AG20443 (cell line): ENCODE measurements around the gene ABHD2.
A peak's percentile ranks its signal among the peaks of the same experiment; 100 is the strongest.

Experiments used
- DNase-seq: peaks from one replicate; pipeline ENCODE4 v3.0.0; 2012; ENCODE audit warnings: low spot score, mixed read lengths

ABHD2 gene

DNA sequence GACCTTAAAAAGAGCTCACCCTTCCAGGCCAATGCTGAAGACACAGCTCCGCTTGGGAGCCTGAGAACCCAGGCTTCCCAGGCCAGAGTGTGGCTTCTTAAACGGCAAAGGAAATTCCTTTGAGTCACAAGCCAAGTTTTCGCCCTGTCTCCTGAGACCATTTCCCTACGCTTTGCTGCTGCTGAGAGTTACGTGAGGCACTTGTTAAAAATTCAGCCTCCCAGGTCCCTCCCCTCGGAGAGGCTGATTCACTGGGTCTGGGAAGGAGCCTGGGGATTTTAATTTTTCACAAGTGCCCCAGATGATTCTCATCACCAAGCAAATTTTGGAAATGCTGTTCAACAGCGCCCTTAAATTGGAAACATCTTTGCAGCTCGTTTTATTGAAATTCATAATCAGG lies 107.6 kb downstream of the ABHD2 start:
- DNase-seq = peak; percentile 80

GRCh38 chr15:89196241-89196640 lies 108.0 kb downstream of the ABHD2 start:
- DNase-seq = no peak

DNA sequence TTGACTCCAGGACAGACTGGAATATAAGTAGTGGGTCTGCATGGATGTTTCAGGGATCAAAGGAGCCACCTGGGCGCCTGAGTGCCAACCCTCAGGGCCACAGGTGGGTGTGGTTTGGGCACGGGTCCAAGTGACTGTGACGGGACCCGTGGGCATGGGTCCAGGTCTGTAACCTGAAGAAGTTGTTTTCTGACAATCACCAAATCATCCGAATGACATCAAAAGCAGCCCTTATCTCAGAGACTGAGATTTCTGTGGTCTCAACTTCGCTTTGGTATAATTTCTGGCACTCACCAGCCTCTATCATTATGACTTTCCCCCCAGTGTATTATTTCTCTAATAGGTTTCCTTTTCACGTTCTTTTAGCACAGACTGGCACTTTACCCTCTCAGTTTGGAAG lies 108.7 kb downstream of the ABHD2 start:
- no peak for DNase-seq

GRCh38 chr15:89197503-89197971 lies 109.3 kb downstream of the ABHD2 start:
- peak; percentile 27 for DNase-seq

DNA sequence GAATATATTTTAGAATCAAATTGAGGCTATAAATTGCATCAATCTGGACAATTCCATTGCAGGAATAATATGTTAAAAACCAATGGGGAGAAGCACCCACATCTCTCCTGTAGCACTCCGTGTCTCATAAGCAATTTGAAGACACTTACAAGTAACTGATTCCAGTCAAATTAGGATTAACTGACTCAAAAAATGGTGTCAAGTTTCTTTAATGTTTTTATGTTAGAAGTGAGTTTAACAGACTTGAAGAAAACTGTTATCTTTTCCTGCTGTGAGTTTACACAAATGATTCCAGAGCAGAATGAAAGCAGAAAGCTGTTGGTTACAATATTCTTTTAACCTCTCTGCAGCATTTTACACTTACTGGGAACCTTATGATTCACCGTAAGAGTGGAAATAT lies 109.9 kb downstream of the ABHD2 start:
- DNase-seq = no peak

DNA sequence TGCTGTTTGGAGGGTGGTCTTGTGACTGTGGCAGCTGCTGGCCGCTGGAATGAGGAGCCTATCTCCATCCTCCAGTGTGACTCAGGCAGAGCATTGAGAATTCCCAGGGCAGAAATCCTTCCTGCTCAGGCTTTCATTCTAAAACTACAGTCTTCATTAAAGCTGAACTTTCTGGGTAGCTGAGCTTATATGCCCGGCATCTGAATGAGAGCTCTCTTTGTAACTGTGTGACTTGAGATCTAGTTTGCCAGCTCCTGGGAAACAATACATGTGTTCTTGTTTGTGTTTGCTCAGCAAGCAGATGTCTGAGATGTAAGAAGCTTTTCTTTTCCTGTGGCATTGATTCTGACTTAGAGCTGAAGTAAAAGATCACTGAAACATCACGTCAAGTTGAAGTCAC lies 110.7 kb downstream of the ABHD2 start:
- DNase-seq = no peak

DNA sequence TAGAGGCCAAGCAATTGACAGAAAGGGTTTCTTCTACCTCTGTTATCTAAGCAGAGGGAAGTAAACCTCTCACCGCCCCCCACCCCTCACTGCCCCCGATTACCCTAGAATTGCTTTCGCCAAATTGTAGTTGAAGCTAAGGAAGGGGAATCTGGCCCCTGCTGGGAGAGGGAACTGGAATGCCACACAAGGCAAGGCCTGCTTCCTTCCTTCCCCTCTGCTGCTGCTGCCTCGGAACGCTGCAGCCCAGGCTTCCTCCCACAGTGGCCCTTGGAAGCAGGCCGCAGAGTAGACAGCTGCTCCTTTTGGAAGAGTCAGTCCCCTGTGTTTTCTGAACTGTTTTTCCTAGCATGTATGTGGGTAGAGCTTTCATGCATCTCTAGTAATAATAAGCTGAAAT lies 111.5 kb downstream of the ABHD2 start:
- no peak for DNase-seq

- DNase-seq = no peak
Measured at GRCh38 chr15:89200182-89200581, 111.9 kb downstream of the ABHD2 start.

DNA sequence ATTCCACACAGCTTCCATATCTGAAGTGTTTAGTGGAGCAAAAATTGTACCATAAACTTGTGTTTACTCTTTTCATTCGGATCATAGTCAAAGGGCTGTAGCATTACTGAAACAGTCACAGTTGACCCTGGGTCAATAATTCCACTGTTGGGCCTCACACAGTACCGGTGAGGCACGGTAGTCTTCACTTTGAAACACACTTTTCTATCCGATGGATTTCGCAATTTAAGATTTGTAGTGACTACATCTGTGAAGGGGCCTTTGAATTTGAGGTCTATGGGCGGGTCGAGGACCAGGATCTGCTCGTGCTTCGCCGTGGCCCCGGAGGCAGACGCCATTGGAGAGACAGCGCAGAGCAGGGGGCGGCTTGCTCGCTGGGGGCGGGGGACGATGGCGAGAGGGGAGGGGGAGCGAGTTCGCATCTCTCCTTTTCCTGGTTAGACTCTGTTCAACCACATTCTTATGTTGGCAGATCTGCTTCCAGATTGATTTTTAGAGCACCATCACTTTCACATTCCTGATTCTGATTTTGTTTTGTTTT lies 113.3 kb downstream of the ABHD2 start:
- no peak for DNase-seq

DNA sequence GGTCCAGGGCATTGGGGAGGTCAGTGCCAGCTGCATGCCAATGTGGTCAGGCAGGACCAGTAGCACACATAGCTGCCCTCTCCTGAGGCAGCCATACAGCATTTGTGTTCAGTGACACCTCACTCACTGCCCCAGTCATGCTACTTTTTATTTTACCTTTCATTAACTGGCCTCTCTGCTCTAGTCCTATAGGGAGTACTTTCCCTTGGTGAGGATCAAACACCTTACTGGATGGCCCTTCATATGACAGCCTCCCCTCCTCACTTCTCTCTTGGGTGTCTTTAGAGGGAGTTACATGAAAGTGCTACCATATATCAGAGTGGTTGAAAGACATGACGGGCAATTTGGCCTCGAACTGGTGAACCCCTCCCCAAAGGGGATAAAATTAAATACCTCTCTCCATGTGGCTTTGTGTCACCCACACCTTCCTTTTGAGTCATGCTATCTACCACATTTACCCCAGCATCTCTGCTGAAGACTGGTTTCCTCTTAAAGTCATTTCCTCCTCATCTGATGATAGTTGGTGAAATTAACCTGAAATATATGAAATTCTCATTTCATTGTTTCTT lies 115.5 kb downstream of the ABHD2 start:
- DNase-seq = no peak

DNA sequence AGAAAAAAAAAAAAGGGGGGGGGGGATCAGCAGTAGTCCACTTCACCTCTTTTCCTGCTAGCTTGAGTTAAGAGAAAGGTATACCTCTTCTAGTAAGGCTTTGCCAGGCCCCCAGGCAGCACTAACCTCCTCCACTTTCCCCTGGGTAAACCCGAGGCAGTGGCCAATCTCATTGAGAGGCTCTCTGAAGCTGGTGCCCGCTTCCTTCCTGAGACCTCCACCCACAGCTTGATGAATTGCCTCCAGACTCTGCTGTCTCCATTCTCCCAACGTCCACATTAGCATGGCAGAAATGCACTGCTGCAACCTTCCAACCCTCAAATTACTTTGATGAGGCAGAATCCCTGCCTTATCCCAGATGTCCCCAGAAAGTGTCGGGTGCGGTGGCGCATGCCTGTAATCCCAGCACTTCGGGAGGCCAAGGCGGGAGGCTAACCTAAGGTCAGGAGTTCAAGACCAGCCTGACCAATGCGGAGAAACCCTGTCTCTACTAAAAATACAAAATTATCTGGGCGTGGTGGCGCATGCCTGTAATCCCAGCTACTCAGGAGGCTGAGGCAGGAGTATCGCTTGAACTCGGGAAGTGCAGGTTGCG lies 117.8 kb downstream of the ABHD2 start:
- DNase-seq = no peak

- DNase-seq = peak; percentile 93
Measured at GRCh38 chr15:89206908-89207331, 118.7 kb downstream of the ABHD2 start.

- DNase-seq = no peak
Measured at GRCh38 chr15:89208256-89208655, 120.0 kb downstream of the ABHD2 start.

DNA sequence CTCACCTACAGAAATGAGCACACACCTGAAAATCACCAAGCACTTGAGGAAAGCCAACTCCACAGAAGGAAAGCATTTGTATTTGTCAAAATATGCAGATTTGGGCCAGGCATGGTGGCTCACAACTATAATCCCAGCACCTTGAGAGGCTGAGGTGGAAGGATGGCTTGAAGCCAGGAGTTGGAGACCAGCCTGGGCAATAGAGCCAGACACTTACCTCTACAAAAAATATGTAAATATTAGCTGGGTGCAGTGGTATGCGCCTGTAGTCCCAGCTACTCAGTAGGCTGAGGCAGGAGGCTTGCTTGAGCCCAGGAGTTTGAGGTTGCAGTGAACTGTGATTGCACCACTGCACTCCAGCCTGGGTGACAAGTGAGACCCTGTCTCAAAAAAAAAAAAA lies 120.8 kb downstream of the ABHD2 start:
- DNase-seq = no peak

DNA sequence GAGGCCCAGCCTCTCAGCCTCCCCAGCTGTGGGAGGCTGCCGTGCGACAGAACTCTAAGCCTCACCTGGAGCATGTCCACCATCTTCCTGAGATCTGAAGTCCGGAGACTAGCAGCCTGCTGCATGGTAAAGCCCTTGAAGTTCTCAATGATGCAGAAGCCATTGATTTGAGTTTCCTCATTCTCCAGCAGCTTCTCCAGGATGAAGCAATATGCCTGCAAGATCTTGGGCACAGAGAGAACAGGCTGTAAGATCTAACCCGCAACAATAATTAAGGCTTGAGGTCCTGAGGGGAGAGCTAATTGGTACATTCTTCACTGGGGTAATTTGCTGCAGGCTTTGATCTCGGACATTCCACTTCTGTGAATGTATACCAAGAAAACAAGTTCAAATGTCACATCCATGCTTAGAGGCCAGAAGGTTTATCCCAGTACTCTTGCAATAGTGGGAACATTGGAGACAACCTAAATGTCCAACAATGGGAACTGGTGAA lies 123.5 kb downstream of the ABHD2 start:
- no peak for DNase-seq

DNA sequence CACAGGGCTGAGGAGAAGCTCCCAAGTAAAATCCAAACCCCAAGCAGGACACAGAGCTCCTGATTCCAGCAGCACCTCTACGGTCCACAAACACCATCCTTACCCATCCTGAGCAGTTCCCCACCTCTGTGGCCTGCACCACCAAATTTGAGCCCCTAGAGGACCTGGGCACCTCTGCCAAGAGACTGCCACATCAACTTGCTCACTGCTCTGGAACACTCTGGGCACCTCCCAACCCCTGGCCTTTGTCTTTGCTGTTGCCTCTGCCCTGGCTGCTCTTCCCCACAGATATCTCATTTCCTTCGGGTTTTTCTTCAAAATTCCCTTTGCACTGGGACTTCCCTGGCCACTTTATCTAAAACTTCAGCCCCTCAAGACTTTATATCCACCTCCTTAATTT lies 127.4 kb downstream of the ABHD2 start:
- DNase-seq = no peak

GRCh38 chr15:89217031-89217430 lies 128.8 kb downstream of the ABHD2 start:
- DNase-seq = no peak

DNA sequence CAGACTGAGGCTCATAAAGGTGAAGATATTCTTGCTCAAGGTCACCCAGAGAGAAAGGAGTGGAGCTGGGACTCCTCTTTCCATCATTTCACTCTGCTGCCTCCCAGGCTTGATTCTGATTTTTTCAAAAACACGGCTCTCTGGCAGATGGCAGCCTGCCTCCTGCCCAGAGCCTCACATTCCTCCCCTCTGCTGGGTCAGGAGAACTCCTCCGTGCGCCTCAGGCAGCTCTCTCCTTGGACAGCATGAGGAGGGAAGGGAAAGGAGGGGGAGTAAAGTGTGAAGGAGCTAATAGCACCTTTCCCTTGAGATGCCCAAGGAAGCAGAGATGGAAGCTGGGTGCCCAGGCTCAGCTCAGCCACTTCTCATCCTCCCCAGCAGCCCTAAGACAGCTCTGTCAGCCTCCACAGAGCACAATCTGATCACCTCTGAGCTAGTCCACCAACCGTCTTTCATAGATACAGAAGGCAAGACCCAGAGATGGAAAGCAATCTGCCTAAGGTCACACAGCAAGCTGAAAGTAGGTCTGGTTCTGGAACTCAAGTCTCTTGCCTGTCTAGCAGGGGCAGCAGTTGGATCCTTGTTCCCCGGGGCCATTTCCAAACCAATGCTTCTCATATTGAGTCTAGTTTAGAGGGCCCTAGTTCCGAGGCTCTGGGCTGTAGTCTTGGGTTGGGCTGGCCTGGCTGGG lies 129.6 kb downstream of the ABHD2 start:
- no peak for DNase-seq

- DNase-seq = no peak
Measured at GRCh38 chr15:89218531-89218930, 130.3 kb downstream of the ABHD2 start.

- no peak for DNase-seq
Measured at GRCh38 chr15:89221543-89221942, 133.3 kb downstream of the ABHD2 start, which contains the start of gene RLBP1. RLBP1 (minus strand) TSS chr15:89221579; CDS start chr15:89218975, 2,604 bp downstream.

GRCh38 chr15:89225588-89225987 lies 137.3 kb downstream of the ABHD2 start:
- DNase-seq = no peak

DNA sequence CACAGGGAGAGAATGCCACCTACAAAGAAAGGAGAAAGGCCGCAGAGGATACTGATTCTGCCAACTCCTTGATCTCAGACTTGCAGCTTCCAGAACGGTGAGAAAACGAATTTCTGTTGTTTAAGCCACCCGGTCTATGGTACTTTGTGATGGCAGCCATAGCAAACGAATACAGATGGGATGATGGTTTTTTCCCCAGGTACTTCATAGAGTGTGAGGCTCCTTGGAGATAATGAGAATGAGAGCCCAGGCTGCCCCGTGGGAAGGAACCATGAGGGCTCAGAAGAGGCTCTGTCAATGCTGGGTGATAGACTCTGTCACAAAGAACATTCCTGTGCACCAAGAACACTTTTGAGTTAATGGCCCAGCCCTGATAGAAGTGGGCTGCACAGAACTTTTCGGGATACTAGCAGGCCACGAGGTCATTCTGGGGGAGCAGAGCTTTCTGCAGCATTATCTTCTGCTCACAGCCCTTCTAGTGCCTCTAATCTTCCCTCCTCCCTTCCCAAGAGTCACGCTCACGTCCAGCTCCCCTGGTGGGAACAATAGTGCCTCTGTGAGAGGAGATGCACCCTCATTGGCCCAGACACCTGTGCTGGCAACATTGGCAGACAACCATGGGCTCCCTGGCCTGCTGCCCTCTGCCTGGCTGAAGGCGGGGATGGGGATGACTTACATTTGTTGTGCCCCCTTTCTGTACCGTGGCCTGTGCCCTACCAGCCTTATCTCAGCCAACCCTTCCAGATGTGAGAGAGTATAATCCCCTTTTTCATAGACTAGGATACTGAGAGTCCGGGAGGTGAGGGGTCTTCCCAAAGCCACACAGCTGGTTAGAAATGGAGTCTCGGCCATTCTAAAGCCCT lies 138.3 kb downstream of the ABHD2 start:
- DNase-seq = no peak
